Type B pancreatic cell (in vitro differentiated cells): Measurements from ENCODE around the gene CACNA1B. TPM values are rescaled to one million over a fixed set of nuclear protein-coding genes. Genes with fewer than 3 reads are reported as not detected.

Experiments
- DNase-seq: peaks from one replicate; pipeline ENCODE4 v3.0.0; 2021; ENCODE audit warnings: mixed read lengths; ENCODE audit not compliant: unreplicated experiment; ENCODE audit errors: extremely low spot score
- H3K27ac Mint-ChIP-seq: 2 replicates; pipeline ENCODE4 v1.8.0; 2021; ENCODE audit warnings: mild to moderate bottlenecking, mixed read lengths
- H3K27me3 Mint-ChIP-seq: 2 replicates; pipeline ENCODE4 v1.8.0; 2021; ENCODE audit warnings: mixed read lengths
- H3K36me3 Mint-ChIP-seq: 2 replicates; pipeline ENCODE4 v1.8.0; 2021; ENCODE audit warnings: mixed read lengths
- H3K4me1 Mint-ChIP-seq: one replicate; pipeline ENCODE4 v1.8.0; 2021; ENCODE audit warnings: mixed read lengths; ENCODE audit not compliant: unreplicated experiment
- H3K4me3 Mint-ChIP-seq: 2 replicates; pipeline ENCODE4 v1.8.0; 2021; ENCODE audit warnings: mild to moderate bottlenecking, mixed read lengths
- H3K9me3 Mint-ChIP-seq: 2 replicates; pipeline ENCODE4 v1.8.0; 2021; ENCODE audit warnings: mixed read lengths
- CTCF ChIP-seq: fragments of 200-600 bp; sonication (generic); conservative IDR thresholded peaks from 2 replicates; pipeline ENCODE4 v1.5.0; 2021; ENCODE audit warnings: antibody characterized with exemption, mild to moderate bottlenecking
- total RNA-seq: library from RNA; stranded (reverse); gene quantifications from 2 replicates; pipeline ENCODE4 v1.2.1, GENCODE V29; 2021; ENCODE audit warnings: low replicate concordance

CACNA1B gene
- total RNA-seq, 1 donor from 2014 or later = 2.4 TPM

GRCh38 chr9:137860361-137860760 is 17.2 kb upstream of the CACNA1B start:
- Mint-ChIP-seq H3K27ac (no peak overlapping the region), H3K27me3 (peaks cover 5% of the 10 kb centered on the region)

GRCh38 chr9:137865581-137866145 is 11.9 kb upstream of the CACNA1B start:
- no peak overlapping the region for H3K4me3 Mint-ChIP-seq
- no peak overlapping the region for H3K27ac Mint-ChIP-seq
- no peak for DNase-seq
- H3K27me3 Mint-ChIP-seq = peaks cover 15% of the 10 kb centered on the region
- no peaks in the 10 kb centered on the region for H3K4me1 Mint-ChIP-seq
- H3K36me3 Mint-ChIP-seq = no peaks in the 10 kb centered on the region
- TF ChIP-seq CTCF = no peak
- H3K9me3 Mint-ChIP-seq = peaks cover 3% of the 10 kb centered on the region

More at GRCh38 chr9:137860361-137860760, 17.2 kb upstream of the CACNA1B start:
- TF ChIP-seq CTCF = no peak
- Mint-ChIP-seq H3K4me3 (no peak overlapping the region), H3K36me3 (peaks cover 4% of the 10 kb centered on the region), H3K9me3 (peaks cover 7% of the 10 kb centered on the region), H3K4me1 (no peaks in the 10 kb centered on the region)
- DNase-seq = no peak

- DNase-seq = no peak
- no peak overlapping the region for H3K27ac Mint-ChIP-seq
- no peak for TF ChIP-seq CTCF
- H3K9me3 Mint-ChIP-seq = no peaks in the 10 kb centered on the region
- H3K4me1 Mint-ChIP-seq = no peaks in the 10 kb centered on the region
- no peak overlapping the region for H3K4me3 Mint-ChIP-seq
- H3K36me3 Mint-ChIP-seq = no peaks in the 10 kb centered on the region
- H3K27me3 Mint-ChIP-seq = peaks cover 16% of the 10 kb centered on the region
These were observed 11.1 kb upstream of the CACNA1B start for GRCh38 chr9:137866226-137867141.

GRCh38 chr9:137870432-137870831 is 7.2 kb upstream of the CACNA1B start:
- Mint-ChIP-seq H3K4me1 (no peaks in the 10 kb centered on the region), H3K36me3 (no peaks in the 10 kb centered on the region), H3K9me3 (no peaks in the 10 kb centered on the region), H3K4me3 (no peak overlapping the region), H3K27ac (no peak overlapping the region), H3K27me3 (peaks cover 40% of the 10 kb centered on the region)
- TF ChIP-seq CTCF = no peak
- DNase-seq = no peak

- peaks cover 48% of the 10 kb centered on the region for H3K27me3 Mint-ChIP-seq
- H3K4me1 Mint-ChIP-seq = no peaks in the 10 kb centered on the region
- no peak for DNase-seq
- H3K9me3 Mint-ChIP-seq = no peaks in the 10 kb centered on the region
- H3K27ac Mint-ChIP-seq = no peak overlapping the region
- TF ChIP-seq CTCF = no peak
- H3K36me3 Mint-ChIP-seq = no peaks in the 10 kb centered on the region
- no peak overlapping the region for H3K4me3 Mint-ChIP-seq
These were observed 5.3 kb upstream of the CACNA1B start for GRCh38 chr9:137872296-137872695.
